ENCODE results near the gene PHF5A.
A peak's percentile ranks its signal among the peaks of the same experiment; 100 is the strongest.

The PHF5A gene

GRCh38 chr22:41447435-41448188 is 20.9 kb downstream of the PHF5A start:
- Histone ChIP-seq H3K9me2 (replicated peaks; ENCODE audit: control insufficient read depth, low read length) (no peaks in the 10 kb centered on the region), H4K20me1 (ENCODE audit: control insufficient read depth, insufficient read depth, low read depth, low read length) (no peaks in the 10 kb centered on the region), H3K27me3 (ENCODE audit: control insufficient read depth, low read length) (no peaks in the 10 kb centered on the region), H3K27ac (ENCODE audit: low read depth, low read length) (peak overlapping the region; percentile 94), H3K4me1 (ENCODE audit: control insufficient read depth, low read length) (peaks cover 33% of the 10 kb centered on the region), H3F3A (ENCODE audit: control insufficient read depth, insufficient read depth) (peaks cover 27% of the 10 kb centered on the region), H3K4me2 (ENCODE audit: low read length) (peak overlapping the region; percentile 95), H3K4me3 (ENCODE audit: low read length) (peak overlapping the region; percentile 86), H3K9me3 (ENCODE audit: control insufficient read depth, insufficient read depth, low read length) (no peaks in the 10 kb centered on the region), H3K79me2 (ENCODE audit: control insufficient read depth, low read length) (peaks cover 52% of the 10 kb centered on the region), H3K36me3 (ENCODE audit: control insufficient read depth, low read length) (peaks cover 50% of the 10 kb centered on the region)
- no peak for TF ChIP-seq EZH2phosphoT487 (IDR thresholded peaks at IDR 0.05; ENCODE audit: borderline replicate concordance, low read length)
- no peak for TF ChIP-seq CTCF (IDR thresholded peaks at IDR 0.05; ENCODE audit: low read depth, low read length, poor library complexity, severe bottlenecking)

GRCh38 chr22:41446639-41447434 is 21.7 kb downstream of the PHF5A start, which contains the start of gene TOB2:
TSS of gene TOB2 (minus strand) at chr22:41446801. CDS start at chr22:41437345, 9,456 bp downstream.
- Histone ChIP-seq H4K20me1 (ENCODE audit: control insufficient read depth, insufficient read depth, low read depth, low read length) (no peaks in the 10 kb centered on the region), H3K27me3 (ENCODE audit: control insufficient read depth, low read length) (no peaks in the 10 kb centered on the region), H3K4me1 (ENCODE audit: control insufficient read depth, low read length) (peaks cover 33% of the 10 kb centered on the region), H3K79me2 (ENCODE audit: control insufficient read depth, low read length) (peaks cover 60% of the 10 kb centered on the region), H3K9me2 (replicated peaks; ENCODE audit: control insufficient read depth, low read length) (no peaks in the 10 kb centered on the region), H3K9me3 (ENCODE audit: control insufficient read depth, insufficient read depth, low read length) (no peaks in the 10 kb centered on the region), H3K36me3 (ENCODE audit: control insufficient read depth, low read length) (peaks cover 58% of the 10 kb centered on the region), H3F3A (ENCODE audit: control insufficient read depth, insufficient read depth) (peaks cover 25% of the 10 kb centered on the region), H3K27ac (ENCODE audit: low read depth, low read length) (peak within 1 kb of the TSS; percentile 94), H3K4me2 (ENCODE audit: low read length) (peak within 1 kb of the TSS; percentile 95), H3K4me3 (ENCODE audit: low read length) (peak within 1 kb of the TSS; percentile 86)
- TF ChIP-seq CTCF (IDR thresholded peaks at IDR 0.05; ENCODE audit: low read depth, low read length, poor library complexity, severe bottlenecking), result no peak
- TF ChIP-seq EZH2phosphoT487 (IDR thresholded peaks at IDR 0.05; ENCODE audit: borderline replicate concordance, low read length), result no peak

GRCh38 chr22:41446057-41446501 is 22.4 kb downstream of the PHF5A start:
- H3K79me2 ChIP-seq (ENCODE audit: control insufficient read depth, low read length), result peaks cover 66% of the 10 kb centered on the region
- no peaks in the 10 kb centered on the region for H3K27me3 ChIP-seq (ENCODE audit: control insufficient read depth, low read length)
- H3K9me2 ChIP-seq (replicated peaks; ENCODE audit: control insufficient read depth, low read length), result no peaks in the 10 kb centered on the region
- no peaks in the 10 kb centered on the region for H3K9me3 ChIP-seq (ENCODE audit: control insufficient read depth, insufficient read depth, low read length)
- peak overlapping the region; percentile 95 for H3K4me2 ChIP-seq (ENCODE audit: low read length)
- peaks cover 33% of the 10 kb centered on the region for H3K4me1 ChIP-seq (ENCODE audit: control insufficient read depth, low read length)
- peaks cover 24% of the 10 kb centered on the region for H3F3A ChIP-seq (ENCODE audit: control insufficient read depth, insufficient read depth)
- peaks cover 60% of the 10 kb centered on the region for H3K36me3 ChIP-seq (ENCODE audit: control insufficient read depth, low read length)
- no peak for TF ChIP-seq EZH2phosphoT487 (IDR thresholded peaks at IDR 0.05; ENCODE audit: borderline replicate concordance, low read length)
- TF ChIP-seq CTCF (IDR thresholded peaks at IDR 0.05; ENCODE audit: low read depth, low read length, poor library complexity, severe bottlenecking), result no peak
- H4K20me1 ChIP-seq (ENCODE audit: control insufficient read depth, insufficient read depth, low read depth, low read length), result no peaks in the 10 kb centered on the region
- peak overlapping the region; percentile 94 for H3K27ac ChIP-seq (ENCODE audit: low read depth, low read length)
- H3K4me3 ChIP-seq (ENCODE audit: low read length), result peak overlapping the region; percentile 86

Measured in DOHH2 (cell line).